Measurements from ENCODE around the gene CACNA2D2.

Gene CACNA2D2

GRCh38 chr3:50533316-50533715 is 29.9 kb upstream of the CACNA2D2 start:
- Histone ChIP-seq H3K4me1 (ENCODE audit: low read length) (no peaks in the 10 kb centered on the region), H3K9me3 (replicated peaks; ENCODE audit: insufficient read depth, low read length) (no peaks in the 10 kb centered on the region), H3K4me3 (ENCODE audit: low read length) (no peak overlapping the region), H3K9ac (ENCODE audit: low read length) (no peak overlapping the region), H3K9me2 (replicated peaks; ENCODE audit: insufficient read depth, low read length) (no peaks in the 10 kb centered on the region), H3K27me3 (replicated peaks; ENCODE audit: insufficient read depth, low read length) (peaks cover 94% of the 10 kb centered on the region), H2AFZ (ENCODE audit: low read length) (no peak overlapping the region), H3K27ac (ENCODE audit: low read length) (no peak overlapping the region), H3F3A (ENCODE audit: insufficient read depth, low read length) (no peaks in the 10 kb centered on the region), H4K20me1 (ENCODE audit: insufficient read depth, low read length) (no peaks in the 10 kb centered on the region), H3K36me3 (replicated peaks; ENCODE audit: insufficient read depth, low read length) (no peaks in the 10 kb centered on the region), H3K79me2 (ENCODE audit: low read length) (no peaks in the 10 kb centered on the region), H3K4me2 (ENCODE audit: low read depth, low read length) (no peak overlapping the region)
- DNase-seq = no peak
- TF ChIP-seq EZH2 (optimal IDR thresholded peaks at IDR 0.05; ENCODE audit: low read depth, low read length) (no peak), CTCF (IDR thresholded peaks at IDR 0.05; ENCODE audit: low read length) (no peak), EZH2phosphoT487 (IDR thresholded peaks at IDR 0.05; ENCODE audit: low read length) (no peak)

- no peak overlapping the region for H3K27ac ChIP-seq (ENCODE audit: low read length)
- H3K9me2 ChIP-seq (replicated peaks; ENCODE audit: insufficient read depth, low read length) = no peaks in the 10 kb centered on the region
- no peak overlapping the region for H3K4me2 ChIP-seq (ENCODE audit: low read depth, low read length)
- no peaks in the 10 kb centered on the region for H3K9me3 ChIP-seq (replicated peaks; ENCODE audit: insufficient read depth, low read length)
- no peak for TF ChIP-seq CTCF (IDR thresholded peaks at IDR 0.05; ENCODE audit: low read length)
- no peak for TF ChIP-seq EZH2phosphoT487 (IDR thresholded peaks at IDR 0.05; ENCODE audit: low read length)
- no peak for TF ChIP-seq EZH2 (optimal IDR thresholded peaks at IDR 0.05; ENCODE audit: low read depth, low read length)
- H3K9ac ChIP-seq (ENCODE audit: low read length) = no peak overlapping the region
- H2AFZ ChIP-seq (ENCODE audit: low read length) = no peak overlapping the region
- no peaks in the 10 kb centered on the region for H3K4me1 ChIP-seq (ENCODE audit: low read length)
- no peaks in the 10 kb centered on the region for H4K20me1 ChIP-seq (ENCODE audit: insufficient read depth, low read length)
- H3K27me3 ChIP-seq (replicated peaks; ENCODE audit: insufficient read depth, low read length) = peaks cover 88% of the 10 kb centered on the region
- H3K79me2 ChIP-seq (ENCODE audit: low read length) = no peaks in the 10 kb centered on the region
- H3F3A ChIP-seq (ENCODE audit: insufficient read depth, low read length) = no peaks in the 10 kb centered on the region
- H3K4me3 ChIP-seq (ENCODE audit: low read length) = no peak overlapping the region
- no peaks in the 10 kb centered on the region for H3K36me3 ChIP-seq (replicated peaks; ENCODE audit: insufficient read depth, low read length)
- DNase-seq = no peak
These were observed 28.8 kb upstream of the CACNA2D2 start for GRCh38 chr3:50532062-50532705.

- no peak overlapping the region for H3K4me2 ChIP-seq (ENCODE audit: low read depth, low read length)
- H4K20me1 ChIP-seq (ENCODE audit: insufficient read depth, low read length) = no peaks in the 10 kb centered on the region
- no peaks in the 10 kb centered on the region for H3K9me2 ChIP-seq (replicated peaks; ENCODE audit: insufficient read depth, low read length)
- H3K27me3 ChIP-seq (replicated peaks; ENCODE audit: insufficient read depth, low read length) = peaks cover 80% of the 10 kb centered on the region
- TF ChIP-seq EZH2 (optimal IDR thresholded peaks at IDR 0.05; ENCODE audit: low read depth, low read length) (no peak), EZH2phosphoT487 (IDR thresholded peaks at IDR 0.05; ENCODE audit: low read length) (no peak), CTCF (IDR thresholded peaks at IDR 0.05; ENCODE audit: low read length) (no peak)
- no peaks in the 10 kb centered on the region for H3F3A ChIP-seq (ENCODE audit: insufficient read depth, low read length)
- H3K4me3 ChIP-seq (ENCODE audit: low read length) = no peak overlapping the region
- no peak overlapping the region for H2AFZ ChIP-seq (ENCODE audit: low read length)
- no peak overlapping the region for H3K9ac ChIP-seq (ENCODE audit: low read length)
- no peaks in the 10 kb centered on the region for H3K79me2 ChIP-seq (ENCODE audit: low read length)
- H3K9me3 ChIP-seq (replicated peaks; ENCODE audit: insufficient read depth, low read length) = no peaks in the 10 kb centered on the region
- H3K4me1 ChIP-seq (ENCODE audit: low read length) = no peaks in the 10 kb centered on the region
- no peak overlapping the region for H3K27ac ChIP-seq (ENCODE audit: low read length)
- DNase-seq = no peak
- no peaks in the 10 kb centered on the region for H3K36me3 ChIP-seq (replicated peaks; ENCODE audit: insufficient read depth, low read length)
These were observed 27.8 kb upstream of the CACNA2D2 start for GRCh38 chr3:50531201-50531600.
